NCI-H1048 (cell line): ENCODE results near the gene CACNG1.
"Not testable (repeated sequence)": the region's sequence is repeated elsewhere in the genome, so short reads cannot be mapped to it uniquely, and the experiment has no call there.

Experiments
- DNase-seq: peaks from one replicate; lab custom pipeline; 2025; lab: John Stamatoyannopoulos, UW

The CACNG1 gene

GRCh38 chr17:67025216-67025792 is 19.1 kb upstream of the CACNG1 start:
- DNase-seq: no peak

GRCh38 chr17:67026341-67026740 is 18.0 kb upstream of the CACNG1 start:
- no peak for DNase-seq

DNA sequence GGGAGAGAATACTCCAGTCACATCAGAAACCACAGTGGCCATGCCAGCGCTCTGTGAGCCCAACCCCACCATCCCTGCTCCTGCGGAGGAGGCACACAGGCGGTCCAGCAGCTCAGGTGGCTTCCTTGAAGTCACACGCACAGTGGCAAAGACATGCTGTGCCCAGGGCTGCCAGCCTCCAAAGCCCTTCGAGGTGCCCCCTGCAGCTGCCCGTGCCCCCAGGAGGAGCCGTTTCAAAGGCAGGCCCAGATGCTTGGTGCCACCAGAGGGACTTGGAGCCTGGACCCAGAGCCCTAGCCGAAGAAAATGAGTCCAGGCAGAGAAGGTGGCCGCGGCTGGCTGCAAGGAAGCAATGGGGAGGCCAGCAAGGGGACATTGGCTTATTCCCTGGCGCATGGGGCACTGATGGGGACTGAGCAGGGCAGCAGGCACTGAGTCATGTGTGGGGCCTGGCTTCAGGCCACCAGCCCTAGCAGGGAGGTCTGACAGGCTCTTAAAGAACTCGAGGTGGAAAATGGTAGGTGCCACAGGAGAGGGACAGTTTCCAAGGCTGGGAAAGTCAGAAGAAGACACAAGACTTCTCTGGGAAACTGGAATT is 17.2 kb upstream of the CACNG1 start:
- DNase-seq: no peak

DNA sequence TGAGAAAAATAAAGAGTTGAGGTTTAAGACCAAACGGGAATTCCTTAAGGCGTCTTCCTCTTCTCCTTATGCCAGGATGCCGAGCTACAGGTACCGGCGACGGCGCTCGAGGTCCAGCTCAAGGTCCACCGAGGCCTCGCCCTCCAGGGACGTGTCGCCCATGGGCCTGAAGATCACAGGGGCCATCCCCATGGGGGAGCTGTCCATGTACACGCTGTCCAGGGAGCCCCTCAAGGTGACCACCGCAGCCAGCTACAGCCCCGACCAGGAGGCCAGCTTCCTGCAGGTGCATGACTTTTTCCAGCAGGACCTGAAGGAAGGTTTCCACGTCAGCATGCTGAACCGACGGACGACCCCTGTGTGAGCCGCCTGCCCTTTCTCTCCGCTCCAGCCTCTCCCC is 13.7 kb upstream of the CACNG1 start:
- no peak for DNase-seq

DNA sequence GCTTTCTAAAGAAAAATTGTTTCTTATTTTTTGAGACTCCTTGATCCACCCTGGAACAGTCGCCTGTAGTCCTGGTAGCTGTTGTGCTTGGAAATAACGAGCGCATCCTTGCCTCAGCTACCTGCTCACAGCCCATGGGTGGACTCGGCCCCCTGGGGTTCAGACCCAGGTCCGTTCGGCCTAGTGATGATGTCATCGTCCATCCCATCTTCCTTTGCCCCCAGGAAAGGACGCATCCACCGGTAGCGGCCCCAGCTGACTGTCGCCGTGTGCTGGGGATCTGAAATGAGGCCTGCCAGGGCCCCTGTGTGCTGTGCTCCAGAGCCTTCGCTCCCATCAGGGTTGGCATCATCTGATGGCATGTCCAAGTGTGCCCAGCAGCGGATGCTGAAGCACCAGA is 12.0 kb upstream of the CACNG1 start:
- no peak for DNase-seq

DNA sequence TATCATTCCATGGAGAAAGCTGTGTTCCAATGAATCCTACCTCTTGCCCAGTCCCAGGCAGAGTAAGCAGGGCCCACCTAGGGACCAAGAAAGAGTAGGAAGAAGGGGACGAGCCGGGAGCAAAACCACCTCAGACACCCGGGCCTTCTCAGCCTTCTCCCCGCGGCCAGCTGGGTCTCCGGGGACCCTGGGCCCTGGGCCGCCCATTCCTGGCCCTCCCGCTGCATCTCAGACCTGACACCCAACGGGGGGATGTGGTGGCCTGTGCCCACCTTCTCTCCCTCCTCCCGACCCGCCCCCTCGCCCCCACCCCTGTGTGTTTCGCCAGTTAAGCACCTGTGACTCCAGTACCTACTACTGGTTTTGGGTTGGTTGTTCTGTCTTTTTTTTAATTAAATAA is 11.4 kb upstream of the CACNG1 start:
- no peak for DNase-seq

GRCh38 chr17:67033613-67034012 is 10.7 kb upstream of the CACNG1 start:
- DNase-seq: no peak

DNA sequence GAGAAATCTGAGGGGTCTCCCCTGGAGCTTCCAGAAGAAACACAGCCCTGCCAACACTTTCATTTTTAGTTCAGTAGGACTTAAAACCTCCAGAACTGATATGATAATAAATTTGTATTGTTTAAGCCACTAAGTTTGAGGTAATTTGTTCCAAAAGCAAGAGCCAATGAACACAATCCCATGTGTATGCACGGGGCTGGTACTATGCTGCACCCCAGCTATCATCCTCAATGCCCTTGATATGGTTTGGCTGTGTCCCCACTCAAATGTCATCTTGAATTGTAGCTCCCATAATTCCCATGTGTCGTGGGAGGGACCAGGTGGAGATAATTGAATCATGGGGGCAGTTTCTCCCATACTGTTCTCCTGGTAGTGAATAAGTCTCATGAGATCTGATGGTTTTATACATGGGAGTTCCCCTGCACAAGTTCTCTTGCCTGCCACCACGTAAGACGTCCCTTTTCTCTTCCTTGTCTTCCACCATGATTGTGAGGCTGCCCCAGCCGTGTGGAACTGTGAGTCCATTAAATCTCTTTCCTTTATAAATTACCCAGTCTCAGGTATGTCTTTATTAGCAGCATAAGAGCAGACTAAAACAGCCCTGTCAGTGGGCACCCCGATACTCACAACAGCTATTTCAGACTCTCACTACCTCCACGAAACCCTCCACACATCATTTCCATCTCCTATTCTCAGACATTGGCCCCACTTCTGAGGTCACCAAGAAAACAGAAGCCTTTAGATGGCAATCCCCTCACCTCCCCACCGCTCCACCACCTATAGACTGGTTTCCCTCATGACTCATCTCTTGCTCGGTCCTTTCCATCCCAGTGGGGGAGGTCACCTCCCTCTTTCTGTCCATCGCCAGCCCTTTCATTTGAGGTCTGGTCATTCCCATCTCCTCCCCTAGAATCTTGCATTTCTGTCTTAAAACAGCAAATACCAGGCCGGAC is 8.9 kb upstream of the CACNG1 start:
- DNase-seq: no peak

GRCh38 chr17:67038861-67039365 is 5.4 kb upstream of the CACNG1 start:
- DNase-seq: no peak

DNA sequence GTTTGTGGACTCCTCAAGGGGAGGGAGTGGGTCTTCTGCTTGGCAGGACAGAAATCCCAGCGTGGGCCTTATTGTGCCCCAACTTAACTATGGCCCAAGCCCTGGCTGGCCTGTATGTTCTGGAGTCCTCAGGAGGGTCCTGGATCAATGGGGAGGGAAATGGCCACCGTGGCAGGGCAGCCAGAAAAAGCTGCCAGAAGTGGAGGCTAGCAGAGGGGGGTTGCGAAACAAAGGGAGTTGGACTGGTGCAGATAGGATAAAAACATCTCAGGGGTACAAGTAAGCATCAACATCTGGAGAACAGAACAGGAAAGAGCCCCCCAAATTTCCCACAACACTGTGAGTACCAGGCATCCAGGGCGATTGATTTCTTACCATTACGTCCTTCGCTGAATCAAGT is 3.7 kb upstream of the CACNG1 start:
- DNase-seq: no peak

GRCh38 chr17:67041119-67041518 is 3.2 kb upstream of the CACNG1 start:
- DNase-seq: not testable (repeated sequence)

GRCh38 chr17:67041531-67041930 is 2.8 kb upstream of the CACNG1 start:
- DNase-seq: no peak

DNA sequence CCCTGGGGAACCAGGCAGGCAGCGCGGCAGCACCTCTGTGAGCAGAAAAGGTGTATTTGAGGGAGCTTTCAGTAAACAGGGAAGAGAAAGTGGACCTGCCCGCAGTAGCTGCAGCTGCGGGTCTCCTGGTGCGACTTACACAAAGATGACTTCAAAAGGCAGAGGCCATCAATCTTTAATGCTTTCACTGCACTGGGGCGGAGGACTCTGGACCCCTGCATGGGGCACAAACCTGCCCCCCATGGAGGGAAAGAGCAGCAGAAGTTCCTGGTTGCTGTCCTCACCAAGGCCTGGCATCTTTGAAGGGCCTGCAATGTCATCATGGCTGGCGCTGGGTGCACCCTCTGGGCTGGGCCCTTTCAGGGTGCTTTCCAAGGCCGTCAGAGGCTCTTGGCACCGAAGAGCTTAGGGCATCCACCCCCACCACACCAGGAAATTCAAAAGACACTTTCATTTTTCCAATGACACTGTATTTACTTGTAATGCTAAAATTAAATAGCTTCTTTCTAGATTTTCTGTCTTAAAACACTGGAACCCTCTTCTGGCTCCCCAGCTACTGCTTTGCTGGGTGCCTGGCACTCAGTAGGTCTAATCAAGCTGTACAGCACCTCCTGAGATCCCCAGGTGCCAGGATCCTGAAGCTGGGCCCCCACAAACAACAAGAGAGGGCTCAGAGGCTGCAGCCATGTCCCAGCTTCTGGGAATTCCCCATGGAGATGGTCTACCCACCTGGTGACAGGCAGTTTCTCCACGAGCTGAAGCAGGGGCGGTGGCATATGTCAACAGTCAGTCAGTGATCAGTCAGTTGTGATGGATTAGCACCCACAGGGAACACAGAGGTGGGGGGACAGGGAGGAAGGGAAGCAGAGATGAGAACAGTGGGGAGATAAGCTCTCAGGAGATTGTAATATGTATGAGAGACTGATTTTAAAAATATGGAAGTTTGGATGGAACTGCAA is 2.1 kb upstream of the CACNG1 start:
- DNase-seq: no peak

DNA sequence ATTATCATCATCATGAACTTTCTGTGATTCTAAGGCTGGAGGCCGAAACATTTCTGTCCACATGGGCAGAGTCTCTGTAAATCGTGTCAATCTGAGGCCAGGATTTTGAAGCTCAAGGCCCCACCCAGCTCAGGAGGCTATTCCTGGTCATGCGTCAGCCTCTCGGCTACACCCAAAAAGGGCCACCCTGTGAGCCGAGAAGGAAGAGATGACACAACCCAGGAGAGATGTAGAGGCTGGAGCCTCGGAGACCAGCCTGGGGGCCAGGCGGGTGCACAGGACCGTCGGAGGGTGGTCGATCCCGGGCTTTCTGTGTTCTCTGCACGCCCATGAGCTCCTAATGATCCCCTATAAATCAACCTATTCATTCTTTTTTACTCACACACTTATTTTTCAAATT is 1.1 kb upstream of the CACNG1 start:
- no peak for DNase-seq

- no peak for DNase-seq
Observed at GRCh38 chr17:67044940-67045339, 586 bp downstream of the CACNG1 start.

DNA sequence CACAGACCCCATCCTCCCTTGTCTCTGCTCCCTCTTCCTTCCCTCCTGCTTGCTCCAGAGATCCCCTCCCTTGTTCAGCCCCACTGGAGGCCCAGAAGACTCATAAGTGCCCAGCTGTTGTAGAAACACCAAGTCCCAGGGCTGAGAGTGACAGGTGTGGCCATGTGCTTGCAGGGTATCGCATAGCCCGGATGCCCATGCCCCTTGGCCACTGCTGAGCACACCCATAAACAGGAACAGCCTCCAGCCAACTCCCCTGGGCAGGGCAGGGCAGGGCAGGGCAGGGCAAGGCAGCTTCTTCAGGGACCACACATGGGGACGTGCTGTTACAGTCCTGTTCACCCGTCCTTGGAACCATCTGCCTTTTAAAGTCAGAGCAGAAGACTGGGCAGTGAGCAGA is 2.0 kb downstream of the CACNG1 start:
- no peak for DNase-seq

DNA sequence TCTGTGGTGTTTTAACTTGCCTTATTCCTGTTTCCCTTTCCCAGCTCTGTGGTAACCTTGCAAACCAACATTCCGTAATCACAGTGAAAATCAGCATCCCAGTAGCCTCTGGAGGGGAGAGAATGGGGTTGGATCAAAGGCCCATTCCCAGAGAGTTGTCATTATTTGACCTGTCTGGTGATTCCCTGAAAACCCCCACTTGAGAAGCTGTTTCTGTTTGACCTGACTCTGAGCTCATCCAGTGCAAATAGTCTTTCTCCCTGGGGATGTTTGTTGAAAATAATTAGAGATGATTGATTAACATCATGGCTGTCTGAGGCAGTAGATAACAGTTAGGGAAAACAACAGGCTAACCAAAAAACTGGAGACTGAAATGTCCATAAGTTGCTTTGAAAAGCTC is 3.0 kb downstream of the CACNG1 start:
- no peak for DNase-seq

DNA sequence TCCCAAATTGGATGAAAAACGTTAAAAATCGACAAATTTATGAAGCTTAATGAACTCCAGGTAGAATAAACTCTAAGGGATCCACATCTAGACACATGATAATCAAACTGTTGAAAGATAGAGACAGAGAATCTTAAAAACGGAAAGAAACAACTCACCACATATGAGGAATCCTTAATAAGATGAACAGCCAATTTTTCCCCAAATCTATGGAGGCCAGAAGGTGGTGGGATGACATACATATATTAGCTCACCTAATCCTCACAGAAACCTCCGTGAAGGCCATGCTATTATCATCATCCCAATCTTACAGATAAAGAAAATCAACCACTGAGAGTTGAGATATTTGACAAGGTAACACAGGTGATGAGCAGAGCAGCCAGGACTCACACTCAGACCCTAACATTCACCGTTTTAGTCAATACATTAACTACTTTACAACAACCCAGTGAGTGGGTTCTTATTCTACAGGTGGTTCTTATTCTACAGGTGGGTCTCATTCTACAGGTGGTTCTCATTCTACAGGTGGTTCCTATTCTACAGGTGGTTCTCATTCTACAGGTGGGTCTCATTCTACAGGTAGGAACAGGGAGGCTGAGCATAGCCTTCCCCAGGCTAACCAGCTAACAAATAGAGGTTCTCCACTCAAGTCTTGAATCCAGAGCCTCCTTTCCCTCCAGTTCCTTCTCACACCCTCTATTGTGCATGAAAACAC is 4.8 kb downstream of the CACNG1 start:
- DNase-seq: no peak

DNA sequence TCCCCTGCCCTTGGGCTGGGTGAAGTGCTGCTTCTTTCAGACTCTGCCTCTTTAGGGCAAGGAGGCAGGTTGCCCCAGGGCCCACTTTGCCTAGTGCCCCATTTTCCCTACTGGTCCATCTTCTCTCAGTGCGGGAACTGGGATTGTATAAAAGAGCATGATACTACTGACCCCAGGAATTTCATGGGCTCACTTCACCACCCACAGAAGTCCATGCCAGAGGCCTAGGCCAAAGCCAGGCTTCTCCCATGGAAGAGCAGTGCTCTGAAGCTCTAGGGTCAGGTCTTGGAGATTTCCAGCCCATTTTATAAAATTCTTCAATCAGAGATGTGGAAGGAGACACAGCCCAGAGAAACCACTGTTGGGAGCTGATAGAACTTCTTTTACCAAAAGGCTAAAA is 5.7 kb downstream of the CACNG1 start:
- no peak for DNase-seq

DNA sequence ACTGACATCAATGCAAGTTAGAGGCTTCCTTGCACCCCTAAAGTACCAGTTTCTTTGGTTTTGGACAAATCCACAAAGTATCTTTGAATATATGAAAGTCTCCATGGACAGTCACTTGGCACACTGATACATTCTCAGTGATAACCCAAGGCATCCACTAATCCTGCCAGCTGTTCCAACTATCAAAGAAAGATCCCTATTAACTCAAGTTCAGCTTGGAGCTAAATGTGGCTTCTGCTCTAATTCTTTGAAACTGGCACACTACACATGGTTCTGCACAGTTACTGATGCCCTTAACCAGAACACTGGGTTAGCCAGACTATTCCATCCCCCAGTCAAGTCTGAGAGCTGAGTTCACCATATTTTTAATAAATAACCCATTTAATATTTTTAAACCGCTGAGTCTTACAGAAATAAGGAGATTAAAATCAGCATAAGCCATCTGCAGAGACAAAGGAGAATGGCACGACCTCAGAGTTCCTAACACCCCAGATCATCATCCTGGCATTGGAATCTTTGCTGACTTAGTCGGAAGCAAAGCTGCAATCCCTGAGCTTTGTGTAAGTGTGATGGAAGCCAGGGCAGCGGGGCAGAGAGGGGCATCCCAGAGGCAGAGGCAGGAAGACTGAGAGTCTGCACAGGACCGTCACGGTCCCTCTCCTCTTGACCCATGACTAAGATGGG is 6.3 kb downstream of the CACNG1 start:
- DNase-seq: no peak

- no peak for DNase-seq
Observed at GRCh38 chr17:67051155-67051538, 6.8 kb downstream of the CACNG1 start.
